ENCODE results near the gene FBN1.

The FBN1 gene

GRCh38 chr15:48578965-48579364 is 66.5 kb downstream of the FBN1 start:
- DNase-seq, result no peak

DNA sequence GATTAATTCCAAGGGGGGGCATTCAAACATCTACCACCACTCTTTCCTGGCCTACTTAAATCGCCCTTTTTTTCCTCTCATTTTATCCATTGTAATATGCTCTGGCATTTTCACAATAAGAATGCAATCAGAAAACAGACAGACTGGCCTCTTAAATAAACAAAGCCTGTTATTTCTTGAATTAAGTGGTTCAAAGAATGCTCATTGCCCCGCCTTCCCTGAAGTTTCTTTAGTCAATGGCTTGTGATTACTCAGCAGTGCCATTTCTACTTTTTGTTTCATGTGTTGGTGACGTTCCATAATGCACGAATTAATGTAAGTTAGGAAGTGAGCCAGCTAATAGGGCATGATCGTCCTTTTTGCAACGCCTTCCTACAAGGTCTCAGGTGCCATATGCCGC is 68.0 kb downstream of the FBN1 start:
- peak; percentile 72 for DNase-seq

DNA sequence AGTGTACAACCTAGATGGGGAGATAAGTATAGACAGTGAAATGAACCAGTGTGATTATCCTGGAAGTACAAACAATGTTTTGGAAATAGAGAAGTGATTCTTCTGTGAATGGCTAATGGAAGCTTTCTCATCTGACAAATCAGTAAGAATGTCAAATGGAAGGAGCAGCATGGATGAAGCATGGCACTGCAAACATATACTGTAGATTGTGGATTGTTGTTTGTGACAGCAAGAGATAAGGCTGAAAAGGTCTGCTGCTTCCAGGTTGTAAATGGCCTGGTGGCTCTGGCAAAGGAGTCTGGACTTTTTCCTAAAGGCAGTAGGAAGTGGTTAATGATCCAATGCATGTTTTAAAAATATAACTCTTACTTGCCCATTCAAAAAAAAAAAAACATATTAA is 71.3 kb downstream of the FBN1 start:
- no peak for DNase-seq

DNA sequence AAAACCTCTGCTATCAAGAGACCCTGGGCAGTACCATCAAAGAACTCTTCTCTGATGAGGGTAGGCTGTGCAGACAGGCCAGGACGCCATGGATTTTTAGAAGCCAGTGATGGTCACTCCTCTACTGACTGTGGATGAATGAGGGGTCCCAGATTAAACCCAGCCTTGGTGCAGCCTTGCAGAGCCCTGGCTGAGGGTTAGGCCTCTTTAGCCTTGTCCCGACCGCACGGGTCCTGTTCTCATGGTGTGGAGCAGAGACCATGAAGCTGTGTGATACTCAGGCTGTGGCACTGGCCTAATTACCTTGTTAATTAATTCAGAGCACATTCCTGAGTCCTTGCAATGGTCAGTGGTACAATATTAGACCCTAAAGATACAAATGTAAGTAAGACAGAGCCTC is 71.7 kb downstream of the FBN1 start:
- no peak for DNase-seq

DNA sequence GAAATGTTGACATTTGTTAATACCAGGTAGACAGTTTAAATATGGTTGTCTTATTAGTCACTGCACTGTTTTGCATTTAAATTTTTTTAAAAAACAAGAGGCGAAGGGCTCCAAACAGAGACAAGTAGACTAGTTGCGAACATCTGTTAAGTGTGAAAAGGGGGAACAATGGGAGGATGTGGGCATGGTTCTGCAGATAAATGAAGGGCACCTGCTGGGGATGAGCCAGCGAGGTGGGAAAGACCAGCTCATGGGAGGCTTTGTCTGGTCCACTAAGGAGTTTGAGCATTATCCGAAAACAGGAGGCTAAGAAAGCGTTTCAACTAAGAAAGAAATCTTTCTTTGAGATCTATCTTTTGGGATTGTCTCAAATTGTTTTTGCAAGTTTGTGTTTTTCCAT is 72.7 kb downstream of the FBN1 start:
- no peak for DNase-seq

GRCh38 chr15:48571510-48571909 is 74.0 kb downstream of the FBN1 start:
- DNase-seq, result no peak

- no peak for DNase-seq
Measured at GRCh38 chr15:48570822-48571221, 74.7 kb downstream of the FBN1 start.

DNA sequence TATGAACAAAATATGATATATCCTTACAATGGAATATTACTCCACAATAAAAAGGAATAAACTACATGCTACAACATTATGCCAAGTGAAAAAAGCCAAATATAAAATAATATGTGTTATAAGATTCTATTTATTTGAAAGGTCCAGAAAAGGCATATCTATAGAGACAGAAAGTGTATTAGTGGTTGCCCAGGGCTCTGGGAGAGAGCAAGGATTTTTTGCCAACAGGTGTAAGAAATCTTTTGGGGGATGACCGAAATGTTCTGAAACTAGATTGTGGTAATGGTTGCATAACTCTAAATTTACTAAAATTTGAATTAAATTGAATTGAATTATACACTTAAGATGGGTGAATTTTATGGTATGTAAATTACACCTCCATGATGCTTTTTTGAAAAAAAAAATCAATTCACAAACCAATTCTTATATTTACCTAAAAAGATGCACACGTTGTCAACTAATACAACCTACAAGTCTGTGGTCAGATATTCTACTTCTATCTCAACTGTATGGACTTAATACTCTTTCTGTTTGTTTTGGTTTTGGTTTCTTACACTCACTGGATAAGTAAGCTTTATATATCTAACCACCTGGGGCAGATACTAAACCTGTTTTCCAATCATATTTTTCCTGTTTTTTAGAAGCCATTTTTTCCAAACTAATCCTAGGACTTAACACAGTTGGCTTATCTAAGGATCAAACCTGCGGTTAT is 75.8 kb downstream of the FBN1 start:
- no peak for DNase-seq

GRCh38 chr15:48566668-48567067 is 78.8 kb downstream of the FBN1 start:
- DNase-seq, result no peak

GRCh38 chr15:48565560-48566482 is 79.7 kb downstream of the FBN1 start:
- no peak for DNase-seq

GRCh38 chr15:48564690-48565089 is 80.8 kb downstream of the FBN1 start:
- no peak for DNase-seq

- DNase-seq, result no peak
Measured at GRCh38 chr15:48563934-48564333, 81.6 kb downstream of the FBN1 start.

- DNase-seq, result no peak
Measured at GRCh38 chr15:48560321-48561051, 85.0 kb downstream of the FBN1 start.

DNA sequence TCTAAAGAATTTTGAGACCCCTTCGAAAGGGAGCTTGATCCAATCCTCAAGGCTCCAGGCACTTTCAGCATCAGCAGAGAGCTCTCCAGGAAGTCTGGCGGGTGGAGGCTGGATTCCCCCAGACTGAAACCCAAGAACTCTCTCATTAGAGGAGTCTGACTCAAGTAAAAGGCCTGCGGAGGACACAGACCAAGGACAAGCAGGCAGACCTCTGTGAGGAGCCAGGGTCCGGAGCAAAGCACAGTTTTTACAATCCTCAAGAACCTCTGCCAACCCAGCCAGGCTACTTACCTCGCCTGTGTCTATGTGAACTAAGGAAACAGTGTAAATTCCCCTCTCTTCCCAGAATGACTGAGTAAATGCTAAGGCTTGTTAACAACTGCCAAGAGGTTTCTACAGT is 86.2 kb downstream of the FBN1 start:
- no peak for DNase-seq

GRCh38 chr15:48558226-48558625 is 87.3 kb downstream of the FBN1 start:
- no peak for DNase-seq

DNA sequence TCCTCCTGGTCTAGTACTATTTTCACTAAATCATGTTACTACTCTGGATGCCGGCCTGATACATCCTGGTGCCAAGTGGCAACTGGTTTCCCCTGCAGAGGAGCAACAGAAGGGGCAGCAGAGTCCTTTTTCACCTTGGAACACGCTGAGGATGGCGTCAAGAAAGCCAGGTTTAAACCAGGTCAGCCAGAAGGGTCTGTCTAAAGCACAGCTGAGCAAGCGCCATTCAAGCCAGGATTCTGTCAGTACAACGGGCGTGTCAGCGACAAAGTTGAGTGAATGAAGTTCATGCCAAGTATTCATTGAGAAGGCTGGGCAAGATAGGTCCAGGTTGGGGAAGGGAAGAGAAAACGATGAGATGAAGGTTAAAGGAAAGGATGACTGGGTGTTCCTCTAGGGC is 88.2 kb downstream of the FBN1 start:
- no peak for DNase-seq

DNA sequence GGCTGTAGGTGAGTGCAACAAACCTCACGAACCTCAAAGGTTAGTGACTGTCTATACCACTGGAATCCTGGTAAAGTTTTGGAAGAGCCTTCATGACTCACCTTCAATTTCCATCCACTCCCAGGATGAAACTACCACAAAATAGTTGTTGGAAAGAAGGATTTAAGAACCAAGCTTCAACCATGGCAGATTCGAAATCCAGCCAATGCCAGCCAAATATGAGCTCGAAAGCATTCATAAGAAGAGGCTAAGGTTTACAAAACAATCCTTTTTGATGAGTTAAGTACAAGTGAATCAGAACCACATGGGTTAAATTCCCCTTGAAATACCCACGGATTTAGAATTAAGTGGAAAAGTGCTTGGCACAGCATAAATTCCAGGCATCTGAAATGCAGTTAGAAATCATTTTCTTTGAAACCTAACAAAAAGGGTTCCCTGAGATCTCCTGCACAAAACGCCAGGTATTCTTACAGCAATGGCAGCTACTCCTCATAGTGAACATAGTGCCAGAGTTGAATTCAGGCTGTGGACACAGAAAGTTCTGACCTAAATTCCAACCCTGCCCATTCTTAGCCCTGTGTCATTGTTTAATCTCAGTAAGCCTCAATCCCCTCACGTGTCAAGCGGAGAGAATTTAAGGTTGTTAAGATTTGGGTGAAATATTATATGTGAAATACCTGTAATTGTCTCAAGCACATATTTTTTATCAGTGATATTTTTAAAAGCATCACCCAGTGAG is 89.2 kb downstream of the FBN1 start:
- no peak for DNase-seq

- DNase-seq, result no peak
Measured at GRCh38 chr15:48555241-48555881, 90.1 kb downstream of the FBN1 start.

- DNase-seq, result no peak
Measured at GRCh38 chr15:48554112-48554511, 91.4 kb downstream of the FBN1 start.

DNA sequence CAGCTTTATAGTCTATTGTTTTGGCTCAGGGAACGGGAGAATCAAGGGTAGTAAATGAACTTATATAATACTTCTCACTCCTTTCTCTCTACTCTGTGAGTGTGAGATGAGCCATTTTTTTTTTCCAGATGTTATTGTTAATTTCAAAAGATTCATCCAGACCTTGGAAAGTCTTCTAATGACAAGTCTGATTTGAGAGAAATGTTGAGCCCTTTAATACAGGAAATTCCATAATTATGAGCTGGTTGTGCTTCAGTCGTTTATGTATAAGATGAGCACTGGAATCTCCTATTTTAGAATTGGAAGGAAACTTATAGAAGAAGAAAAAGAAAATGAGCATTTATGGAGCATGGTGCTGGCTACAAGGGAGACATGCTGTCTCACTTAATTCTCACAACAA is 92.0 kb downstream of the FBN1 start:
- no peak for DNase-seq

GRCh38 chr15:48550822-48551525 is 94.5 kb downstream of the FBN1 start:
- no peak for DNase-seq

- no peak for DNase-seq
Measured at GRCh38 chr15:48548455-48548854, 97.1 kb downstream of the FBN1 start.
